ENCODE data around the gene MAB21L3.

DNA sequence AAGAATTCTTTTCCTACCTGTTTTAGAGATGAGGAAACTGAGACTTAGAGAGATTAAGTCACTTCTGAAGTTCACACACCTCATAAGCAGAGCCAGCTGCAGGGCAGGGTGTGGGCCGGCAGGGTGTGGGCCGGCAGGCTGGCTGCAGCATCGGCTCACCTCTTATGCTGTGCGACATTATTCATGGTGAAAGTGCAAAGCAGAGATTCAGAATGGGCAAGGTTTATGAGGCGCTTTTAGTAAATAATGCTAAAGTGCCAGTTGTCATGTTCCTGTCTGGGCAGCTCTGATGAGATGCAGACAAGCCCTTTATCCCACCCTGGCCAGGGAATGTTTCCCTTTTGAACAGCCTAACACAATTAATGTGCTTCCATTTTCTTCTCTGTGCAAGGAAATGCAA is 14.6 kb downstream of the MAB21L3 start:
- TF ChIP-seq, protein P1, sequence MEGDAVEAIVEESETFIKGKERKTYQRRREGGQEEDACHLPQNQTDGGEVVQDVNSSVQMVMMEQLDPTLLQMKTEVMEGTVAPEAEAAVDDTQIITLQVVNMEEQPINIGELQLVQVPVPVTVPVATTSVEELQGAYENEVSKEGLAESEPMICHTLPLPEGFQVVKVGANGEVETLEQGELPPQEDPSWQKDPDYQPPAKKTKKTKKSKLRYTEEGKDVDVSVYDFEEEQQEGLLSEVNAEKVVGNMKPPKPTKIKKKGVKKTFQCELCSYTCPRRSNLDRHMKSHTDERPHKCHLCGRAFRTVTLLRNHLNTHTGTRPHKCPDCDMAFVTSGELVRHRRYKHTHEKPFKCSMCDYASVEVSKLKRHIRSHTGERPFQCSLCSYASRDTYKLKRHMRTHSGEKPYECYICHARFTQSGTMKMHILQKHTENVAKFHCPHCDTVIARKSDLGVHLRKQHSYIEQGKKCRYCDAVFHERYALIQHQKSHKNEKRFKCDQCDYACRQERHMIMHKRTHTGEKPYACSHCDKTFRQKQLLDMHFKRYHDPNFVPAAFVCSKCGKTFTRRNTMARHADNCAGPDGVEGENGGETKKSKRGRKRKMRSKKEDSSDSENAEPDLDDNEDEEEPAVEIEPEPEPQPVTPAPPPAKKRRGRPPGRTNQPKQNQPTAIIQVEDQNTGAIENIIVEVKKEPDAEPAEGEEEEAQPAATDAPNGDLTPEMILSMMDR (IDR thresholded peaks at IDR 0.05) = no peak
- TF ChIP-seq EP300 (IDR thresholded peaks at IDR 0.05) = no peak

Data from esophagus muscularis mucosa (tissue), 3 donors.